ENCODE results near the gene ATG9A. TPM values are rescaled to one million over a fixed set of nuclear protein-coding genes. Genes with fewer than 3 reads are reported as not detected.
"Not testable (repeated sequence)": the region's sequence is repeated elsewhere in the genome, so short reads cannot be mapped to it uniquely, and the experiment has no call there.

The ATG9A gene
- total RNA-seq, 1 experiment from 2014 or later: 73.3 TPM

- DNase-seq (ENCODE audit: low read depth): no peak
Measured at GRCh38 chr2:219207134-219207883, 22.1 kb downstream of the ATG9A start.

- peak; percentile 89 for DNase-seq (ENCODE audit: low read depth)
Measured at GRCh38 chr2:219206328-219207133, 22.9 kb downstream of the ATG9A start, which contains the start of gene ZFAND2B. ZFAND2B (plus strand) TSS chr2:219206782; CDS start chr2:219206988, 206 bp downstream.

- DNase-seq (ENCODE audit: low read depth): no peak
Measured at GRCh38 chr2:219205981-219206327, 23.5 kb downstream of the ATG9A start.

GRCh38 chr2:219205165-219205538 is 24.3 kb downstream of the ATG9A start:
- DNase-seq (ENCODE audit: low read depth): no peak

GRCh38 chr2:219204425-219205164 is 24.8 kb downstream of the ATG9A start:
- DNase-seq (ENCODE audit: low read depth): no peak

- DNase-seq (ENCODE audit: low read depth): not testable (repeated sequence)
Measured at GRCh38 chr2:219201331-219201730, 28.1 kb downstream of the ATG9A start.

- not testable (repeated sequence) for DNase-seq (ENCODE audit: low read depth)
Measured at GRCh38 chr2:219200502-219201326, 28.7 kb downstream of the ATG9A start.

GRCh38 chr2:219199470-219200211 is 29.8 kb downstream of the ATG9A start:
- DNase-seq (ENCODE audit: low read depth): no peak

- DNase-seq (ENCODE audit: low read depth): no peak
Measured at GRCh38 chr2:219198974-219199373, 30.5 kb downstream of the ATG9A start.

GRCh38 chr2:219197388-219197787 is 32.0 kb downstream of the ATG9A start:
- no peak for DNase-seq (ENCODE audit: low read depth)

GRCh38 chr2:219186754-219187456 is 42.5 kb downstream of the ATG9A start:
- no peak for DNase-seq (ENCODE audit: low read depth)

GRCh38 chr2:219184121-219184520 is 45.3 kb downstream of the ATG9A start:
- DNase-seq (ENCODE audit: low read depth): no peak

GRCh38 chr2:219183151-219183772 is 46.2 kb downstream of the ATG9A start:
- no peak for DNase-seq (ENCODE audit: low read depth)

- DNase-seq (ENCODE audit: low read depth): no peak
Measured at GRCh38 chr2:219182331-219183150, 46.9 kb downstream of the ATG9A start.

GRCh38 chr2:219181531-219181930 is 47.9 kb downstream of the ATG9A start:
- DNase-seq (ENCODE audit: low read depth): no peak

GRCh38 chr2:219180961-219181360 is 48.5 kb downstream of the ATG9A start:
- no peak for DNase-seq (ENCODE audit: low read depth)

GRCh38 chr2:219179601-219180465 is 49.6 kb downstream of the ATG9A start:
- no peak for DNase-seq (ENCODE audit: low read depth)

All from M059J (cell line).